Measurements from ENCODE around the gene EID1.

Gene EID1

DNA sequence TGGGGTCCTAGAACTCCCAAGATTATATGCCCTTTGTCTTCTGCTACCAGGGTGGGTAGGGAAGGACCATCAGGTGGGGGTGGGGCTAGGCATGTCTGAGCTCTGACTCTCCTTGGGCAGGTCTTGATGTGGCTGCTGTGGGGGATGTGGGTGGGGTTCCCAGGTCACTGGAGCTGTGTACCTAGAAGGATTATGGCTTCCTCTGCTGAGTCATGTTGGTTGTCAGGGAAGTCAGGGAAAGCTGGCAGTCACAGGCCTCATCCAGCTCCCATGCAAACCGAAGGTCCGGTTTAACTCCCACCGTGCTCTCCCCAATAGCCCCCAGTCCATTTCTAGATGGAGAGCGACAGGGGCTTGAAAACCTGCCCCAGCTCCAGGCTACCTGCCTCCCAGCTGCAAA is 35.2 kb downstream of the EID1 start:
- DNase-seq = no peak

- DNase-seq = no peak
Observed at GRCh38 chr15:48914717-48915116, 36.8 kb downstream of the EID1 start.

- no peak for DNase-seq
Observed at GRCh38 chr15:48915861-48916260, 37.9 kb downstream of the EID1 start.

DNA sequence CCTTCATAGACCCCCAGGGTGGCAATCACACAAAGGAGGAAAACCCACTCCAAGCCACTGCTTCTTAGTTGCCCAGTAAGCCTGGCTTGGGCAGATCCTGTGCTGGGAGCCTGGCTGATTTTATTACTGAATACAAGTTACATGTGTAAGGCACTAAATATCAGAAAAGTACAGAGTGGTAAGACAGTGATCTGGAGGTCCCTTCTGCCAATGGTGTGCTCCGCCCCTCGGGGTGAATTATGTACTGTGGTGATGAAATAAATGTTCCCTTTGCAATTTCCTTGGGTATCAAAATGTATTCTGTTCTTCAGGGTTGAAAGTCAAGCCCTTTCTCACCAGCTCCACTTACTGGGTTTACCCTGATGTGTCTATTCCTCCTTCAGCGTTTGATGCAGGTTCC is 38.8 kb downstream of the EID1 start:
- no peak for DNase-seq

- DNase-seq = no peak
Observed at GRCh38 chr15:48922046-48922445, 44.1 kb downstream of the EID1 start.

DNA sequence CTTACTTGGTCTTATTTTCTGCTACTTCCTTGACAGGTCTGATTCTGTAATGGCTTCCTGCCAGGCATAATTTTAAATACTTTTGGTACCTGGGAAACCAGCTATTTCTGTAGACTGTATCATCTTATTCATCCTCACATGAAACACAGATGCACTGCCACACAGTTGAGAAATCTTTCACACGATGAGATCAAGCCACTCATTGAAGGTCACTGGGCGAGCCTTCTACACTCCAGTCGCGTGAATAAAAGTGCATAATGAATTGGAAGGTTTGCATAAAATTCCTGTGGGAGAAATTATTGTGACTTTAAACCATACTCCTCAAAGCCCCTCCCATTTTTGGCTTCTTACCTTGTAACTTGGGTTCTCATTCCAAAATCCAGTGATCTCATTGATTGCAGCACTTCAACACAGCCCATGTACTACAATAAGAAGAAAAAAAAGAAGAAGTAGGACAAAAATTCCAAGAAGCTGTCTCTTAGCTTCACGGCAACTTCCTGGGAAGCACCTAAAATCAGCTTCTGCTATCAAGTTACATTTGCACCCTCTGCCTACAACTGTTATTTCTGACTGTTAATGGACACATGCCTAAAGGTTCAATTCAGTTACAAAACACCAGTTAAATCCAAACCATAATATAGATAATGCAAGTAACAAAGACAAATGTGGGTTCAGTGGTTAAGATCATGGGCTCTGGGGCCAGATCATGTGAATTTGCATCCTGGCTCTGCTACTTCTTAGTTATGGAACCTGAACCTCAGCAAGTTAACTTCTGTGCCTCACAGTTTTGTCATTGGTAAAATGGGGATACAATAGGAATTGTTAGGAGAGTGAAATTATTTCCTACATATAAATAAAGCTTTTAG is 46.8 kb downstream of the EID1 start:
- DNase-seq = no peak

- DNase-seq = no peak
Observed at GRCh38 chr15:48925714-48926223, 47.8 kb downstream of the EID1 start.

DNA sequence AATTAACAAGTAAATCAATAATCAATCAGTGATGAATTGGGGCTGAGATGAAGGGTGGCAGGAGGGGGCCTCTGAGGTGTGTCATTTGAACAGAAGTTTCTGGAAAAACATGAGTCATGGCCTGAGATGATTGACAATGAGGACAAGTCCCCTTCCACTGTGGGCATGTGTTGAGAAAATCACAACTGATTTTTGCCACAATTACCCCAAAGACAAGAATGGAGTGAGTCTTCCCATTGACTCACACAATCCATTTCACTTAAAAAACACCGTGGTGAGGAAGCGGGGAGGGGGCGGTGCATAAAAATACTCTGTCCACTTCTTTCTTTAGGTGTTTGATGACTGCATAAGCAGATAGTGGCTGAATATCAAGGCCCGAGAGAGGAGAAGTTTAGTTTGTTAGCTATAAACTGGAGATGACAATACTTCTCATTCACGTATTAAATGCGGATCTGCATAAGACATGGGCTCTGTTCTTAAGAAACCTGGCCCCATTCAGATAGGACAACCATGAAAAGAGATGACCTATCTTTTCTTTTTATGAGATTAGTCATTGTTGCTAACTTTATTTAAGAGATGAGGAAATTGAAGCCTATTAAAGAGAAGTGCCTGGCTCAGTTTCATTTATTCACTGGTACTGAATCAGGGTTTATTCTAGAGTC is 51.1 kb downstream of the EID1 start:
- no peak for DNase-seq

GRCh38 chr15:48929661-48930060 is 51.7 kb downstream of the EID1 start:
- no peak for DNase-seq

Measured in NCI-H2171 (cell line).